Endothelial cell of umbilical vein (primary cell): Measurements from ENCODE around the gene FHDC1. TPM values are rescaled to one million over a fixed set of nuclear protein-coding genes. Genes with fewer than 3 reads are reported as not detected.

Source experiments
- BruUV-seq: library from RNA; stranded (reverse); fragments of 400-500 nt; replicated peaks from 2 replicates; lab custom pipeline; 2021; lab: Mats Ljungman, UMichigan
- CTCF ChIA-PET: fragments of 300-600, 350-600 bp; sonication (Branson Sonifier 250); formaldehyde crosslinking; loops from one replicate; lab custom pipeline; 2021; ENCODE audit warnings: antibody characterized with exemption, inconsistent platforms; lab: Charles Lee
- POLR2A ChIA-PET: fragments of 300-600, 350-600 bp; sonication (Branson Sonifier 250); formaldehyde crosslinking; loops from one replicate; lab custom pipeline; 2021; ENCODE audit warnings: antibody characterized with exemption, inconsistent platforms; lab: Charles Lee
- DNase-seq: peaks from one replicate; pipeline ENCODE4 v3.0.0-alpha.2; 2011; ENCODE audit warnings: low read depth, low spot score
- FAIRE-seq: peaks from 2 replicates; lab custom pipeline; 2011; peaks lifted over from hg19 to GRCh38; lab: Jason Lieb, UNC
- H2AFZ ChIP-seq: 2 replicates; pipeline ENCODE4 v1.6.0; 2012; ENCODE audit warnings: low read depth, low read length, control low read depth, inconsistent platforms
- H3K27ac ChIP-seq: 2 replicates; pipeline ENCODE4 v1.5.1; 2011; ENCODE audit warnings: low read depth, mild to moderate bottlenecking, control low read depth, low read length, moderate library complexity; ENCODE audit not compliant: insufficient read depth
- H3K27me3 ChIP-seq, 2 experiments: 2 replicates each; pipeline versions ENCODE4 v1.6.0 to v1.6.1; 2011; ENCODE audit warnings: low read length in 2 of 2, mixed read lengths in 1 of 2; ENCODE audit not compliant: control insufficient read depth in 2 of 2, insufficient read depth in 2 of 2
- H3K36me3 ChIP-seq, 2 experiments: 2 replicates in 1 of 2; 3 replicates in 1 of 2; pipeline ENCODE4 v1.5.1; 2011; ENCODE audit warnings: low read length in 2 of 2, mild to moderate bottlenecking in 1 of 2, moderate library complexity in 1 of 2; ENCODE audit not compliant: control insufficient read depth in 2 of 2, insufficient read depth in 2 of 2; ENCODE audit errors: extremely low read depth in 1 of 2
- H3K4me1 ChIP-seq: 3 replicates; pipeline ENCODE4 v1.5.1; 2011; ENCODE audit warnings: mild to moderate bottlenecking, low read length; ENCODE audit not compliant: control insufficient read depth, insufficient read depth; ENCODE audit errors: extremely low read depth
- H3K4me2 ChIP-seq: 2 replicates; pipeline ENCODE4 v1.6.1; 2011; ENCODE audit warnings: low read length, control low read depth, mixed read lengths; ENCODE audit not compliant: insufficient read depth
- H3K4me3 ChIP-seq, 3 experiments: fragments of 200-600 bp in 1 of 3; sonication (generic), shearing (Covaris generic) in 1 of 3; replicated peaks in 1 of 3; 2 replicates each; pipeline ENCODE4 v1.5.1; 2011 to 2016; ENCODE audit warnings: control low read depth in 3 of 3, low read length in 3 of 3, mild to moderate bottlenecking in 2 of 3, inconsistent platforms in 1 of 3, low read depth in 1 of 3, moderate library complexity in 1 of 3; ENCODE audit not compliant: insufficient read depth in 1 of 3
- H3K79me2 ChIP-seq: 2 replicates; pipeline ENCODE4 v1.6.0; 2012; ENCODE audit warnings: low read length, inconsistent platforms; ENCODE audit not compliant: control insufficient read depth, insufficient read depth
- H3K9ac ChIP-seq: replicated peaks from 2 replicates; pipeline ENCODE3; 2011; ENCODE audit warnings: low read length, control low read depth; ENCODE audit not compliant: insufficient read depth; ENCODE audit errors: extremely low read depth
- H3K9me1 ChIP-seq: replicated peaks from 3 replicates; pipeline ENCODE4 v1.6.0; 2011; ENCODE audit warnings: mild to moderate bottlenecking, low read length; ENCODE audit not compliant: control insufficient read depth, insufficient read depth; ENCODE audit errors: extremely low read depth
- H3K9me3 ChIP-seq: replicated peaks from 2 replicates; pipeline ENCODE4 v1.5.1; 2012; ENCODE audit warnings: low read length, inconsistent platforms; ENCODE audit not compliant: control insufficient read depth, insufficient read depth
- H4K20me1 ChIP-seq: replicated peaks from 2 replicates; pipeline ENCODE3; 2011; ENCODE audit warnings: mild to moderate bottlenecking, low read length; ENCODE audit not compliant: control insufficient read depth, insufficient read depth; ENCODE audit errors: extremely low read depth
- EZH2 ChIP-seq: IDR thresholded peaks from 2 replicates; pipeline ENCODE4 v1.6.1; 2012; ENCODE audit warnings: borderline replicate concordance, low read depth, mild to moderate bottlenecking, moderate library complexity, low read length, inconsistent platforms; ENCODE audit not compliant: severe bottlenecking
- FOS ChIP-seq: IDR thresholded peaks from 2 replicates; pipeline ENCODE4 v1.6.1; 2011; ENCODE audit warnings: mild to moderate bottlenecking, low read length, moderate library complexity, borderline replicate concordance; ENCODE audit not compliant: insufficient read depth
- GATA2 ChIP-seq: IDR thresholded peaks from 2 replicates; pipeline ENCODE4 v1.7.0; 2011; ENCODE audit warnings: low read depth, mild to moderate bottlenecking, moderate library complexity, mixed read lengths, low read length; ENCODE audit not compliant: insufficient read length, insufficient read depth
- JUN ChIP-seq: IDR thresholded peaks from 2 replicates; pipeline ENCODE4 v1.6.1; 2011; ENCODE audit warnings: borderline replicate concordance, low read depth; ENCODE audit not compliant: insufficient read length, insufficient read depth
- MYC ChIP-seq: IDR thresholded peaks from one replicate; pipeline ENCODE4 v1.6.1; 2011; ENCODE audit warnings: mild to moderate bottlenecking, low read depth, low read length
- POLR2A ChIP-seq: IDR thresholded peaks from 2 replicates; pipeline ENCODE4 v1.6.1; 2012; ENCODE audit warnings: low read depth, mild to moderate bottlenecking, control low read depth, low read length
- POLR2AphosphoS5 ChIP-seq: IDR thresholded peaks from 2 replicates; pipeline ENCODE4 v1.6.1; 2012; ENCODE audit warnings: low read depth, mild to moderate bottlenecking, control low read depth, low read length, moderate library complexity; ENCODE audit not compliant: insufficient read depth
- dilution Hi-C: fragments of 300-500 bp; cut with MboI; formaldehyde crosslinking; loops from one replicate; pipeline ENCODE4 v1.15.0; 2019; ENCODE audit warnings: low sequenced_read_pairs; ENCODE audit not compliant: extremely low pct_ligation_motif_present
- intact Hi-C: fragments of 100-400 bp; cut with micrococcal nuclease; formaldehyde crosslinking; loops from one replicate; pipeline ENCODE4 v1.10.0; 2022
- polyA plus RNA-seq, 4 experiments: library from polyadenylated mRNA; depleted of rRNA in 3 of 4; stranded (reverse) in 3 of 4; unstranded in 1 of 4; fragments of >200 nt; gene quantifications; 2 replicates each; pipeline versions ENCODE4 v1.2.1 to v1.2.3, GENCODE V29; 2011 to 2012; ENCODE audit warnings: missing spikeins in 1 of 4
- total RNA-seq: library from RNA; stranded (reverse); gene quantifications from 2 replicates; pipeline ENCODE4 v1.2.3, GENCODE V29; 2021
- TF ChIP-seq, protein P1 (sequence below), 2 donors: IDR thresholded peaks; 1 replicate in 1 of 2; 2 replicates in 1 of 2; pipeline ENCODE4 v1.5.1; 2011; ENCODE audit warnings: low read length in 2 of 2, mild to moderate bottlenecking in 2 of 2, moderate library complexity in 2 of 2, control low read depth in 1 of 2, inconsistent platforms in 1 of 2, low read depth in 1 of 2; ENCODE audit not compliant: insufficient read depth in 1 of 2; ENCODE audit errors: extremely low read depth in 1 of 2
- TF ChIP-seq, protein P2 (sequence below): IDR thresholded peaks from 2 replicates; pipeline ENCODE4 v1.6.1; 2011; ENCODE audit not compliant: insufficient read depth, insufficient read length

Gene FHDC1
- total and polyA plus RNA-seq, 2 donors (not counting 3 experiments of a cell fraction or from before 2014, with no cell fraction given): 0.03 to 0.18 TPM

GRCh38 chr4:152990471-152991131 is 54.5 kb downstream of the FHDC1 start:
- no peak overlapping the region for H3K4me3 ChIP-seq
- no peaks in the 10 kb centered on the region for H3K27me3 ChIP-seq
- intact Hi-C loops (no loop called here), dilution Hi-C loops (no loop called here)
- no peak overlapping the region for H3K4me2 ChIP-seq
- no peak overlapping the region for H2AFZ ChIP-seq
- ChIA-PET CTCF (no interaction called here), POLR2A (no interaction called here)
- TF ChIP-seq POLR2AphosphoS5 (no peak), JUN (no peak), POLR2A (no peak), FOS (no peak), EZH2 (no peak), MYC (no peak), GATA2 (no peak)
- TF ChIP-seq, protein P1, sequence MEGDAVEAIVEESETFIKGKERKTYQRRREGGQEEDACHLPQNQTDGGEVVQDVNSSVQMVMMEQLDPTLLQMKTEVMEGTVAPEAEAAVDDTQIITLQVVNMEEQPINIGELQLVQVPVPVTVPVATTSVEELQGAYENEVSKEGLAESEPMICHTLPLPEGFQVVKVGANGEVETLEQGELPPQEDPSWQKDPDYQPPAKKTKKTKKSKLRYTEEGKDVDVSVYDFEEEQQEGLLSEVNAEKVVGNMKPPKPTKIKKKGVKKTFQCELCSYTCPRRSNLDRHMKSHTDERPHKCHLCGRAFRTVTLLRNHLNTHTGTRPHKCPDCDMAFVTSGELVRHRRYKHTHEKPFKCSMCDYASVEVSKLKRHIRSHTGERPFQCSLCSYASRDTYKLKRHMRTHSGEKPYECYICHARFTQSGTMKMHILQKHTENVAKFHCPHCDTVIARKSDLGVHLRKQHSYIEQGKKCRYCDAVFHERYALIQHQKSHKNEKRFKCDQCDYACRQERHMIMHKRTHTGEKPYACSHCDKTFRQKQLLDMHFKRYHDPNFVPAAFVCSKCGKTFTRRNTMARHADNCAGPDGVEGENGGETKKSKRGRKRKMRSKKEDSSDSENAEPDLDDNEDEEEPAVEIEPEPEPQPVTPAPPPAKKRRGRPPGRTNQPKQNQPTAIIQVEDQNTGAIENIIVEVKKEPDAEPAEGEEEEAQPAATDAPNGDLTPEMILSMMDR (IDR thresholded peaks at IDR 0.05; ENCODE audit: extremely low read depth in 1 of 2, insufficient read depth in 1 of 2, low read depth in 1 of 2, low read length in 2 of 2): no peak
- TF ChIP-seq, protein P2, sequence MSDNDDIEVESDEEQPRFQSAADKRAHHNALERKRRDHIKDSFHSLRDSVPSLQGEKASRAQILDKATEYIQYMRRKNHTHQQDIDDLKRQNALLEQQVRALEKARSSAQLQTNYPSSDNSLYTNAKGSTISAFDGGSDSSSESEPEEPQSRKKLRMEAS: no peak
- no peaks in the 10 kb centered on the region for H4K20me1 ChIP-seq
- H3K27ac ChIP-seq: no peak overlapping the region
- BruUV-seq: no TSS peak
- DNase-seq (no peak), FAIRE-seq (no peak)
- peaks cover 3% of the 10 kb centered on the region for H3K9me1 ChIP-seq
- H3K9me3 ChIP-seq: no peaks in the 10 kb centered on the region
- no peaks in the 10 kb centered on the region for H3K36me3 ChIP-seq
- no peak overlapping the region for H3K9ac ChIP-seq
- no peaks in the 10 kb centered on the region for H3K79me2 ChIP-seq
- H3K4me1 ChIP-seq: no peaks in the 10 kb centered on the region
